GM21367 (cell line): ENCODE results near the gene KPNA1.

ENCODE experiments used
- ATAC-seq: cut with Tn5 transposase; IDR thresholded peaks from one replicate; pipeline ENCODE4 v1.9.1; 2021; ENCODE audit not compliant: unreplicated experiment

Gene KPNA1

GRCh38 chr3:122514123-122515019 is at the start of gene KPNA1:
Gene KPNA1, minus strand, starts transcription at chr3:122514939. Its CDS starts 18,374 bp downstream, at chr3:122496565.
- peak; percentile 71 for ATAC-seq

GRCh38 chr3:122564155-122564912 is 49.6 kb upstream of the KPNA1 start, which contains the start of the genes DTX3L and PARP9:
Gene DTX3L, plus strand, starts transcription at chr3:122564338. Its CDS starts 89 bp downstream, at chr3:122564427.
Gene PARP9, minus strand, starts transcription at chr3:122564300. Its CDS starts 4,680 bp downstream, at chr3:122559620.
- peak; percentile 51 for ATAC-seq

- no peak for ATAC-seq
These were observed 48.9 kb upstream of the KPNA1 start for GRCh38 chr3:122563717-122564025.

- no peak for ATAC-seq
These were observed 48.4 kb upstream of the KPNA1 start for GRCh38 chr3:122562923-122563716.

DNA sequence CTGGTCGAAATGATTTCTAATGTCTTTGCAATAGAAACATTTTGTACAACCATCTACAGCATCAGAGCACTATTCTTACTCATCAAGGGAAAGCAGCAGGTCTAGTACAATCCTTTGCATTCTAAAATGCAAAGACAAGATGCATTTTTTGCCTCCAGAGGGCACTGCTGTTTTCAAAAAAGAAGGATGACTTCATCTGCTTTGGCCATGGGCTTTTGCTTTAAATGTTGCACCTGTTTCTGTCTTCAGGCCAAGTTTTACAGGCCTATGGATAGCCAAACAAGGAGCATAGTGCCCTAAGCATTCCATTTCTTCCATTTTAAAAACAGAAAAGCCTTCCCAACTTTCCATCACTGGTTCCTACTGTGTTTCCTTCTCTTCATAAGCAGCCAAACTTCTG is 45.9 kb upstream of the KPNA1 start:
- ATAC-seq, result no peak

- no peak for ATAC-seq
These were observed 45.2 kb upstream of the KPNA1 start for GRCh38 chr3:122559906-122560305.

GRCh38 chr3:122558605-122559004 is 43.9 kb upstream of the KPNA1 start:
- no peak for ATAC-seq

GRCh38 chr3:122557356-122557755 is 42.6 kb upstream of the KPNA1 start:
- no peak for ATAC-seq

- no peak for ATAC-seq
These were observed 40.7 kb upstream of the KPNA1 start for GRCh38 chr3:122555275-122556071.

DNA sequence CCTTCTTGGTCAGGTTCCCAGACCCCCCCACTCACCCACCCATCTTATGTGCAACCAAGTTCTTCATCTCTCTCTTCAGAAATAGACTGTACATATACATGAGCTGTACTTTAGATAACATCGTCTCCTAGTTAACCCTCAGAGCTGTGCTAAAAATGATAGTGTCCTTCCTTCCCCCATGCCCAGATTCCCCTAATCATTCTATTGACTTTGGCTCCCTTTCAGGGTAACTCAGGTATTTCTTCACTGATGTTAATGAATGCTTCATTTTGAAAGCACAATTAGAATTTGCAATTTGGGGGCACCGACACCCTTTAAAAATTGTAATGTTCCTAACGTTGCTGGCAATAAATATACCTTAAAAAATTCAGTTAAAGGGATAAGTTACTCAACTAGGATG is 38.4 kb upstream of the KPNA1 start:
- no peak for ATAC-seq

GRCh38 chr3:122548619-122549018 is 33.9 kb upstream of the KPNA1 start:
- no peak for ATAC-seq

GRCh38 chr3:122548076-122548475 is 33.3 kb upstream of the KPNA1 start:
- ATAC-seq, result no peak

DNA sequence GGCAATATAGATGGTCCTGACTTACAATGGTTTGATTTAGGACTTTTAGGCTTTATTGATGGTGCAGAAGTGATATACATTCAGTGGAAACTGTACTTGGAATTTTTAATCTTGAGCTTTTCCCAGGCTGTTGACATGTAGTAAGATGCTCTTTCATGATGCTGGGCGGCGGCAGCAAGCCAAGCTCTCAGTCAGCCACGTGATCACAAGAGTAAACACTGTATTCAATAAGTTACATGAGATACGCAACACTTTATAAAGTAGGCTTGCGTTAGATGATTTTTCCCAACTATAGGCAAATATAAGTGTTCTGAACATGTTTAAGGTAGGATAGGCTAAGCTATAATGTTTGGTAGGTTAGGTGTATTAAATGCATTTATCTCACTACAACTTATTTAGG is 31.4 kb upstream of the KPNA1 start:
- no peak for ATAC-seq

- ATAC-seq, result no peak
These were observed 24.3 kb upstream of the KPNA1 start for GRCh38 chr3:122538956-122539490.

- ATAC-seq, result no peak
These were observed 21.9 kb upstream of the KPNA1 start for GRCh38 chr3:122536632-122537001.

DNA sequence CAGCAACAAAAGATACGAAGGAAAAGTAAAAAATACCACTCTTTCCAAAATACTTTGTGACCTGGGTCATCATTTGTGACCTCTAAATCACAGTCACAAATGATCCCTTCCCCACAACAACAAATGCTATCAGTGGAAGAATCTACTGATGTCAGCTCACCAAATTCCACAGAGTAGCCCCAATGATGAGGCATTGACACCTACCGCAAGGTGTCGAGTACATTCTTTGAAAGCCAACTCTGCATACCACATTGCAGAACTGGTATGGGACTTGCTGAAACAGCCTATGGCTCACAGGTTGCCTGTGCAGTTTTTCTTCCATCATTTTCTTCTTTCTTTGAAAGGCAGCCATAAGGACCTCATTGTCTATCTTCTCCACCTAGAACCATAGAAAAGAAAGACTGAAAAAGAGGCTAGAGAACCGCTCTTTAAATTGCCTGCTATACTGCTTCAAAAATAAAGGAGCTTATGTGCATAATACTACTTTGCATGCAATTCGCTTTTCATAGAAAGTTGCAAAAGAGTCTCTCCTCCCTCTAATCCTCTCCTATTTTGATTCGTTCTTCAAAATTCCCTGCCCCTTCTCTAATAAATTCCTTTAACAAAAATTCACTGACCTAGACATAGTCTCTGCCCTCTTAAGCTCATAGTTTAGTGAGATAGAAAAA is 21.4 kb upstream of the KPNA1 start:
- no peak for ATAC-seq

DNA sequence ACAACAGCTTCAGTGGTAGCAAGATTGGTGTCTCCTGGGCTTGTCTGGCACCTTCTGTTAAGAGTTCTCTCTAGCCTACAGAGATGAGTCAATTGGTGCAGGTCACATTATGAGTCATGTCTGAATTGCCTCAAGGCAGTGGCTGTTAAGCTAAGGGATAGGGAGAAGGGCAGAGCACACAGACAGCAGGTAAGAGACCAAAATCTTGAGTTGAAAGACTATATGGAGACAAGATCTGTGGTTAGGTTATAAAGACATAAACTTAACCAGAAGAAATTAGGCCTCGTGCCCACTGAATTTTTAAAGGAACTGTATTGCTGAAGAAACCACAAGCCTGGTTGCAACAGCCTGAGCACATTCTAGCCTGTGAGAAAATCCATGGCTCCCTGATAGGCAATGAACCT is 19.2 kb upstream of the KPNA1 start:
- peak; percentile 96 for ATAC-seq

DNA sequence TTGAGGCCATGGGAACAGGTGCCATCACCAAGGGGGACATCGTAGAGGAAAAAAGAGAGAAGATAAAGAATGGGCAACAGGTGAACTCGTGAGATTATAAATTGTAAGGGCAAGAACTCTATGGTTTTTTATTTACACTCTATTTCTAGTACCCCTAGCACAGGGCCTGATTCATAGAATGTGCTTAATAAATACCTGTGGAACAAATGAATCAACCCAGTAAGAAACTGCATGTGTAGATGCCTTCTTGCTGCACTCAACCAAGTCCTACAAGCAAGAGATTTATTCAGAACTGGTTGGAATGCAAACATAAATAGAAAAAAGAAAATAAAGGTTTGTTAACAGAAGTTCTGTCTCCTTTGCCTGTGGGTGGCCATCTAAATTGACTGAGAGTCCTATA is 18.7 kb upstream of the KPNA1 start:
- ATAC-seq, result no peak

- ATAC-seq, result no peak
These were observed 15.4 kb upstream of the KPNA1 start for GRCh38 chr3:122530164-122530563.

DNA sequence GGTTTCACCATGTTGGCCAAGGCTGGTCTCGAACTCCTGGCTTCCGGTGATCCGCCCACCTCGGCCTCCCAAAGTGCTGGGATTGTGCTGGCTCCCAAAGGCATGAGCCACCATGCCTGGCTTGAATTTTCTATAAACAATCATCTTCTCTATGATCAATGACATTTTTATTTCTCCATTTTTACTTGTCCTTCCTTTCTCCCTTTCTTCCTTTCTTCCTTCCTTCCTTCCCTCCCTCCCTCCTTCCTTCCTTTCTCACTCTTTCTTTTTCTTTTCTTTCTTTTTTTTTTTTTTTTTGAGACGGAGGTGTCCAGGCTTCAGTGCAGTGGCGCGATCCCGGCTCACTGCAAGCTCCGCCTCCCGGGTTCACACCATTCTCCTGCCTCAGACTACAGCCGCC is 8.6 kb upstream of the KPNA1 start:
- no peak for ATAC-seq
